HCT116 (cell line): ENCODE data around the gene LAIR1. TPM values are rescaled to one million over a fixed set of nuclear protein-coding genes. Genes with fewer than 3 reads are reported as not detected.

Experiments used
- ATAC-seq: fragments of 200-7000 bp; cut with Tn5 transposase; 2 replicates; pipeline ENCODE4 v1.9.1; 2020; ENCODE audit warnings: mild to moderate bottlenecking, moderate library complexity
- BruUV-seq: library from RNA; stranded (reverse); fragments of 400-500 nt; replicated peaks from 2 replicates; lab custom pipeline; 2021; lab: Mats Ljungman, UMichigan
- CTCF ChIA-PET: fragments of 300-600 bp; sonication (Branson Sonifier 250); formaldehyde crosslinking; loops from one replicate; lab custom pipeline; 2021; ENCODE audit warnings: antibody characterized with exemption; lab: Charles Lee
- POLR2A ChIA-PET: fragments of 300-600, 350-600 bp; sonication (Branson Sonifier 250); formaldehyde crosslinking; loops from one replicate; lab custom pipeline; 2021; ENCODE audit warnings: antibody characterized with exemption; lab: Charles Lee
- RAD21 ChIA-PET, 2 experiments: fragments of 300-600 bp; sonication (Branson Sonifier 250); formaldehyde crosslinking; loops; one replicate each; lab custom pipeline; 2023; ENCODE audit warnings: low total read pairs in 2 of 2; ENCODE audit not compliant: uncharacterized antibody in 2 of 2, unreplicated experiment in 2 of 2, low non-redundant PET in 1 of 2; lab: Charles Lee
- DNase-seq: peaks from one replicate; pipeline ENCODE4 v3.0.0-alpha.2; 2010; ENCODE audit warnings: low read depth, low spot score
- H2AFZ ChIP-seq: fragments of 200-600 bp; shearing (Covaris generic), sonication (generic); 2 replicates; pipeline ENCODE4 v1.6.1; 2017; ENCODE audit warnings: low read depth, mixed run types, mixed read lengths, antibody characterized with exemption, low read length; ENCODE audit not compliant: poor library complexity, severe bottlenecking
- H3K27ac ChIP-seq: 2 replicates; pipeline ENCODE4 v1.5.1; 2012; ENCODE audit warnings: low read depth, low read length
- H3K27me3 ChIP-seq: fragments of 200-600 bp; sonication (generic); 2 replicates; pipeline ENCODE4 v1.6.1; 2016; ENCODE audit warnings: mixed run types, low read length, mixed read lengths; ENCODE audit not compliant: insufficient read depth
- H3K36me3 ChIP-seq, 2 experiments: fragments of 200-500 bp in 1 of 2; fragments of 200-600 bp in 1 of 2; sonication (Bioruptor generic) in 1 of 2; sonication (generic) in 1 of 2; 2 replicates each; pipeline versions ENCODE4 v1.5.1 to v1.6.1; 2014 to 2016; ENCODE audit warnings: low read length in 2 of 2, inconsistent platforms in 1 of 2, mixed read lengths in 1 of 2, mixed run types in 1 of 2; ENCODE audit not compliant: insufficient read depth in 2 of 2, control insufficient read depth in 1 of 2
- H3K4me1 ChIP-seq, 2 experiments: fragments of 200-600 bp in 1 of 2; sonication (generic) in 1 of 2; 2 replicates each; pipeline versions ENCODE4 v1.5.1 to v1.6.1; 2012 to 2017; ENCODE audit warnings: low read length in 2 of 2, inconsistent platforms in 1 of 2, mild to moderate bottlenecking in 1 of 2, mixed read lengths in 1 of 2, mixed run types in 1 of 2, moderate library complexity in 1 of 2; ENCODE audit not compliant: insufficient read depth in 2 of 2, control insufficient read depth in 1 of 2
- H3K4me2 ChIP-seq: fragments of 200-600 bp; sonication (generic); 2 replicates; pipeline ENCODE4 v1.6.1; 2017; ENCODE audit warnings: mixed run types, low read length, mixed read lengths
- H3K4me3 ChIP-seq, 2 experiments: fragments of 200-600 bp in 1 of 2; sonication (generic) in 1 of 2; replicated peaks in 1 of 2; 2 replicates each; pipeline ENCODE4 v1.5.1; 2011 to 2016; ENCODE audit warnings: low read length in 2 of 2, control low read depth in 1 of 2, low read depth in 1 of 2, mild to moderate bottlenecking in 1 of 2, mixed read lengths in 1 of 2, mixed run types in 1 of 2
- H3K79me2 ChIP-seq: fragments of 200-600 bp; sonication (generic); 2 replicates; pipeline ENCODE4 v1.6.1; 2017; ENCODE audit warnings: mild to moderate bottlenecking, mixed run types, low read length, moderate library complexity, mixed read lengths; ENCODE audit not compliant: insufficient read depth
- H3K9ac ChIP-seq: fragments of 200-600 bp; sonication (generic); 2 replicates; pipeline ENCODE4 v1.6.1; 2016; ENCODE audit warnings: low read length, mixed read lengths
- H3K9me2 ChIP-seq: fragments of 200-600 bp; sonication (generic), shearing (Covaris generic); 2 replicates; pipeline ENCODE4 v1.6.1; 2017; ENCODE audit warnings: mixed run types, mild to moderate bottlenecking, moderate library complexity; ENCODE audit not compliant: insufficient read depth
- H3K9me3 ChIP-seq, 2 experiments: fragments of 200-500 bp in 1 of 2; fragments of 200-600 bp in 1 of 2; sonication (Bioruptor generic) in 1 of 2; sonication (generic) in 1 of 2; 2 replicates each; pipeline ENCODE4 v1.6.1; 2014 to 2017; ENCODE audit warnings: low read length in 2 of 2, mixed read lengths in 2 of 2, inconsistent platforms in 1 of 2, low read depth in 1 of 2, mild to moderate bottlenecking in 1 of 2, mixed run types in 1 of 2, moderate library complexity in 1 of 2; ENCODE audit not compliant: control insufficient read depth in 1 of 2, insufficient read depth in 1 of 2
- H4K20me1 ChIP-seq: fragments of 200-600 bp; sonication (generic), shearing (Covaris generic); 2 replicates; pipeline ENCODE4 v1.6.1; 2017; ENCODE audit warnings: mixed run types, mild to moderate bottlenecking, moderate library complexity; ENCODE audit not compliant: insufficient read depth
- CBX3 ChIP-seq: IDR thresholded peaks from 2 replicates; pipeline ENCODE4 v1.6.1; 2012; ENCODE audit warnings: low read depth
- CEBPB ChIP-seq: IDR thresholded peaks from 2 replicates; pipeline ENCODE4 v1.6.1; 2012; ENCODE audit warnings: low read depth
- CTCF ChIP-seq, 3 experiments: fragments of 200-600 bp in 1 of 3; sonication (generic) in 1 of 3; IDR thresholded peaks in 2 of 3; conservative IDR thresholded peaks in 1 of 3; 2 replicates each; pipeline ENCODE4 v1.5.1; 2012 to 2017; ENCODE audit warnings: low read depth in 2 of 3, low read length in 2 of 3, antibody characterized with exemption in 1 of 3, borderline replicate concordance in 1 of 3, control low read depth in 1 of 3, mild to moderate bottlenecking in 1 of 3, mixed read lengths in 1 of 3, mixed run types in 1 of 3, moderate library complexity in 1 of 3; ENCODE audit not compliant: insufficient read depth in 1 of 3
- EZH2 ChIP-seq: fragments of 200-600 bp; sonication (generic); IDR thresholded peaks from 2 replicates; pipeline ENCODE4 v1.6.1; 2017; ENCODE audit warnings: antibody characterized with exemption, mixed run types
- EZH2phosphoT487 ChIP-seq: fragments of 200-600 bp; IDR thresholded peaks from 2 replicates; pipeline ENCODE4 v1.6.1; 2018; ENCODE audit warnings: antibody characterized with exemption, borderline replicate concordance
- JUND ChIP-seq: IDR thresholded peaks from 2 replicates; pipeline ENCODE4 v1.6.1; 2012
- POLR2A ChIP-seq: IDR thresholded peaks from 2 replicates; pipeline ENCODE4 v1.7.0; 2011; ENCODE audit warnings: borderline replicate concordance; ENCODE audit not compliant: insufficient read depth, insufficient read length; ENCODE audit errors: extremely low read depth
- RAD21 ChIP-seq: IDR thresholded peaks from 2 replicates; pipeline ENCODE4 v1.6.1; 2012; ENCODE audit warnings: low read depth, mild to moderate bottlenecking
- SRF ChIP-seq: IDR thresholded peaks from 2 replicates; pipeline ENCODE4 v1.6.1; 2012; ENCODE audit warnings: low read depth
- TCF7L2 ChIP-seq: IDR thresholded peaks from 2 replicates; pipeline ENCODE4 v1.7.0; 2011; ENCODE audit warnings: borderline replicate concordance, inconsistent platforms; ENCODE audit not compliant: insufficient read depth, insufficient read length; ENCODE audit errors: extremely low read depth
- ZFX ChIP-seq: fragments of 450-650 bp; IDR thresholded peaks from 2 replicates; pipeline ENCODE4 v1.6.1; 2017
- ZNF274 ChIP-seq: fragments of 200-500 bp; sonication (Bioruptor generic); IDR thresholded peaks from 2 replicates; pipeline ENCODE4 v1.6.1; 2014; ENCODE audit warnings: mild to moderate bottlenecking, low read depth, low read length, inconsistent platforms
- intact Hi-C: fragments of 100-400 bp; cut with micrococcal nuclease; formaldehyde crosslinking; loops from 2 replicates; pipeline ENCODE4 v1.10.0; 2022
- total RNA-seq: library from RNA; stranded (reverse); gene quantifications from one replicate; pipeline ENCODE4 v1.2.1, GENCODE V29; 2021; ENCODE audit not compliant: unreplicated experiment
- TF ChIP-seq, protein P1 (sequence below): IDR thresholded peaks from 2 replicates; pipeline ENCODE4 v1.6.1; 2012
- TF ChIP-seq, protein P2 (sequence below): IDR thresholded peaks from 2 replicates; pipeline ENCODE4 v1.6.1; 2011; ENCODE audit warnings: mild to moderate bottlenecking, low read length, moderate library complexity; ENCODE audit not compliant: insufficient replicate concordance; ENCODE audit errors: extremely low read depth

Gene LAIR1
- total RNA-seq, 1 experiment from 2014 or later: 0.89 TPM

GRCh38 chr19:54356444-54357056, 8.2 kb downstream of the LAIR1 start:
- Histone ChIP-seq H3K79me2 (no peaks in the 10 kb centered on the region), H3K4me2 (no peak overlapping the region), H3K36me3 (no peaks in the 10 kb centered on the region), H3K9me2 (no peaks in the 10 kb centered on the region), H3K27me3 (no peaks in the 10 kb centered on the region), H3K9ac (no peak overlapping the region), H3K4me3 (no peak overlapping the region), H4K20me1 (no peaks in the 10 kb centered on the region), H3K27ac (no peak overlapping the region), H3K4me1 (peaks cover 0 to 6% of the 10 kb centered on the region in 2 experiments; a peak in 1 of 4 replicates), H3K9me3 (no peaks in the 10 kb centered on the region), H2AFZ (no peak overlapping the region)
- intact Hi-C loops: no loop called here
- no peak for DNase-seq
- ChIA-PET POLR2A (no interaction called here), CTCF (no interaction called here), RAD21 (no interaction called here)
- no peak for ATAC-seq
- BruUV-seq: no TSS peak
- TF ChIP-seq ZNF274 (no peak), RAD21 (no peak), ZFX (no peak), CEBPB (no peak), CTCF (IDR thresholded peaks at IDR 0.05 in 2 of 3, conservative IDR thresholded peaks at IDR 0.05 in 1 of 3; ENCODE audit: borderline replicate concordance in 1 of 3, insufficient read depth in 1 of 3, low read depth in 2 of 3, low read length in 2 of 3) (no peak), TCF7L2 (no peak), SRF (no peak), EZH2 (no peak), JUND (no peak), EZH2phosphoT487 (no peak), POLR2A (no peak), CBX3 (no peak)
- TF ChIP-seq, protein P1, sequence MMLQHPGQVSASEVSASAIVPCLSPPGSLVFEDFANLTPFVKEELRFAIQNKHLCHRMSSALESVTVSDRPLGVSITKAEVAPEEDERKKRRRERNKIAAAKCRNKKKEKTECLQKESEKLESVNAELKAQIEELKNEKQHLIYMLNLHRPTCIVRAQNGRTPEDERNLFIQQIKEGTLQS: no peak
- TF ChIP-seq, protein P2, sequence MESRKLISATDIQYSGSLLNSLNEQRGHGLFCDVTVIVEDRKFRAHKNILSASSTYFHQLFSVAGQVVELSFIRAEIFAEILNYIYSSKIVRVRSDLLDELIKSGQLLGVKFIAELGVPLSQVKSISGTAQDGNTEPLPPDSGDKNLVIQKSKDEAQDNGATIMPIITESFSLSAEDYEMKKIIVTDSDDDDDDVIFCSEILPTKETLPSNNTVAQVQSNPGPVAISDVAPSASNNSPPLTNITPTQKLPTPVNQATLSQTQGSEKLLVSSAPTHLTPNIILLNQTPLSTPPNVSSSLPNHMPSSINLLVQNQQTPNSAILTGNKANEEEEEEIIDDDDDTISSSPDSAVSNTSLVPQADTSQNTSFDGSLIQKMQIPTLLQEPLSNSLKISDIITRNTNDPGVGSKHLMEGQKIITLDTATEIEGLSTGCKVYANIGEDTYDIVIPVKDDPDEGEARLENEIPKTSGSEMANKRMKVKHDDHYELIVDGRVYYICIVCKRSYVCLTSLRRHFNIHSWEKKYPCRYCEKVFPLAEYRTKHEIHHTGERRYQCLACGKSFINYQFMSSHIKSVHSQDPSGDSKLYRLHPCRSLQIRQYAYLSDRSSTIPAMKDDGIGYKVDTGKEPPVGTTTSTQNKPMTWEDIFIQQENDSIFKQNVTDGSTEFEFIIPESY: no peak
